Activated T-cell treated with anti-CD3 and anti-CD28 coated beads for 1 hour (primary cell): ENCODE results near the gene DNTT.

ENCODE experiments used
- DNase-seq: peaks from one replicate; pipeline ENCODE4 v3.0.0-alpha.2; 2020; ENCODE audit warnings: low read depth

Gene DNTT

DNA sequence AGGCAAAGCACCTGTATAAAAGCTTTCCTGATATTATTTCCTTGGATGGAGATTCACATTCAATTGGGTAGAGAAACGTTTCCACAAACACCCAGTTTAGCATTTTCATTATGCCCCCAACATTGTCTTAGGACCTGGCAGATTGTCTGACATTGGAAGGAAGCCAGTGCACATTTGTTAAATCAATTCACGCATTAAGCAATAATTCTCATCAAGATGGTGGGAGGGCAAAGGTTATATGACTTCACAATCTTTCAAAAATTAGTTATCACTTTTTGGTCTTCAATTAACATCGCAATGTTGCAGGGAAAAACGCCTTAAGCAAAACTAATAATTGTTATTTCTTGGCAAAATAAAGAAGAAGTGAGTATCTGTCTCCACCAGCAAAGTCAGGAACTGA, 38.2 kb downstream of the DNTT start:
- no peak for DNase-seq

GRCh38 chr10:96344178-96344577, 39.9 kb downstream of the DNTT start:
- DNase-seq: no peak

DNA sequence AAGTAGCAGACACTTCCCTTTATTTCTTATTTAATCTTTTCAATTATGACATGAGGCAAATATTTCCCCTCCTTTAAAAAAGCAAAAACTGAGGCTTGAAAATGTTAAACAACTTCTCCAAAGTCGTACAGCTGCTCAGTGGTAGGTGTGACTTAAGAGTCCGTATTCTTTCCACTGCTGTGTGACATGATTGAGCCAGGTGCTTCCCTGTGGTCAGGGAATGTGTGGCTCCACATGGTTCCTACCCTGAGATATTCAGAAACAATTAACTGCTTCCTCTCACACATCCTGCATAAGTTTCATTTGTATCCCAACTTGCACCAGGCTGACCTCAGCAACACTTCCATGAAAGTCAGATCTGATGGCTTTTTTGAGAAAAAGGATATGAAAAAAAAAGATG, 41.0 kb downstream of the DNTT start:
- no peak for DNase-seq

GRCh38 chr10:96346295-96346694, 42.1 kb downstream of the DNTT start:
- no peak for DNase-seq

DNA sequence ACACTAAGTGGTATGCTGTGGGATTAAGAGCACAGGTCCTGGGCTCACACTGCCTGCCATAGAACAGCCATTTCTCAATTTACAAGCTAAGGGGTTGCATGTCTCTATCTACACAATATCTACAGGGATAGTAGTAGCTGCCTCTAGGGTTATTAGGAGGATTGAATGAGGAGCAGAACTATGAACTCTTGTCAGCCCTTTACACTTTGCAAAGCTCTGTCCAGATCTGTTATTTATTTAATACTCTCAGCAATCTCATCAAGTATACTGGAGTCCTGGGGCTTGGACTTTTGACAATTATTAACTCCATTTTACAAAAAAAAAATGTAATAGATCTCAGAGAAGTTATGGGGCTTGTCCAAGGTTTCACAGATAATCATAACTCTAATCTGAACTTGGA, 47.8 kb downstream of the DNTT start:
- no peak for DNase-seq

GRCh38 chr10:96352582-96352981, 48.3 kb downstream of the DNTT start:
- DNase-seq: no peak

DNA sequence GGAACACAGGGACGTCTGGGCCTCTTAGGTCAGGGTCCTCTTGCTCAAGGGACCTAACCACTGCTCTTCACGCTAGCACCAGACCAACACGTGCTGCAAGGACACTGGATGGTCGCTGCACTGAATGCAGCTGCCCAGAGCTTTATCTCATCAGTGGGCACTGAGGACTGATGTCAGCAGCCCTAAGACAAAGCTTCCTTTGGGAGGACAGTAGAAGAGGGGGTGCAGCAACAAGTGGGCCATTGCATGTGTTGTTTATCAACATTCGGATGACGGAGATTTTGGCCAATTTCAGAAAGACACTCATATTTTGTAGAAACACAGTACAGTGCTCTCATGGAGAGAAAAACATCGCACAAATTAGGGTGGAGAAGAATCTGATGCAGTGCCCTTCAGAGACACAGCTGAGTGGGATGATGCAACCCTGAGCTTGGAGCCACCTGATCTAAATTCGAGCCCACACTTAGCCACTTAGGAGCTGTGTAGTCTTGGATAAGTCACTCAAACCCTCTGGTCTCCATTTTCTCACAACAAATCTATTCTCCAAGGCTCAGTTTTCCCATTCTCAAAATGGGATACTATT, 52.9 kb downstream of the DNTT start:
- DNase-seq: no peak

DNA sequence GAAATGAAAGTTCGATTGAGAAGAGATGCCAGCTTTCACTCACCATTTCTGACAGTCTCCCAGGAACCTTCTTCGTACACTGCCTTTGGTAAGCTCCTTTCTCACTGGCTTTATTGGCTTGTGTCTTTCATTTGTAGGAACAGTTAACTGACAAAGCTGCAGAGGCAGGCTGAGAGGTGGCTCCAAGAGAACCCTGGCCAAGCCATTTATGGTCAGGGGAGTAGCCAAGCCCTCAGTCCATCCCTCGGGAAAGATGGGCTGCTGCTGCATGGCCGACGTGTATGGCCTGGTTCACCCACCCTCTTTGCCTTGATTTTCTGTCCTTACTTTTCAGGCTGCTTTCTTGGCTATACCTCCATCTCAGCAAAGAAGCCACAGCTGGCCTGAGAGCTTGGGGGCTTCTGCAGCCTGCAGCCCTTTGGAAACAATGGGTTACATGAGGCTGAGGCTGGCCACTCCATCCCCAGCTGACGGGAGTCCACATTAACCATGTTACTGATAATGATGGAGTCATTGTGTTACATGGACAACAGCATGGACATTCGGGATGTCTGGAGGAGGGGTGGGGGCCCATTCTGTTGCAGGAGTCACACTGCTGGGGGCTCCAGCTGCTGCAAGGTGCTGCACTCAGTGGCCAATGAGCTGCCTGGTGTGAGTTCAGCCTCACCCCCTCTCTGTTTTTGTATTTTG, 54.8 kb downstream of the DNTT start, which contains the start of gene OPALIN:
TSS of gene OPALIN (minus strand) at position 152 of the 690 bp plus-strand sequence. CDS start at position 46, 106 bp downstream.
- no peak for DNase-seq

- no peak for DNase-seq
Measured at GRCh38 chr10:96359616-96360015, 55.4 kb downstream of the DNTT start.

DNA sequence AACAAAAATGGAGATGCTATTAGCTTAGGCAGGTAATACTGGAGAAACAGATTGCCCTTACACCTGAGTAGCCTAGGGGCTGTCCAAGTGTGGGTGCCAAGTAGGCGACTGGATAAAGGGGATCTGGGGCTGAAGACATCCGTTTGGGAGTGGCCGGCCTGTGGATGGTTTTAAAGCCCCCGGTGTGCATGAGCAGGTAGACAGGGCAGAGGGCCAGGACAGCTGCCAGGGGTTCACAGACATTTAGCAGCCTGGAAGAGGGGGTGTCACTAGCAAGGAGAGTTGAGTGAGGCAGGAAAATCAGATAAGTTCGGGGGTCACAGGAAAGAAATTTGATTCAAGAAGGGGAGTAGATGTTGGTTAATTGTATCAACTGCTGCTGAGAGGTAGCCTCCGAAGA, 56.1 kb downstream of the DNTT start:
- DNase-seq: no peak

- DNase-seq: no peak
Measured at GRCh38 chr10:96360766-96361165, 56.5 kb downstream of the DNTT start.

GRCh38 chr10:96365571-96365970, 61.3 kb downstream of the DNTT start:
- no peak for DNase-seq

DNA sequence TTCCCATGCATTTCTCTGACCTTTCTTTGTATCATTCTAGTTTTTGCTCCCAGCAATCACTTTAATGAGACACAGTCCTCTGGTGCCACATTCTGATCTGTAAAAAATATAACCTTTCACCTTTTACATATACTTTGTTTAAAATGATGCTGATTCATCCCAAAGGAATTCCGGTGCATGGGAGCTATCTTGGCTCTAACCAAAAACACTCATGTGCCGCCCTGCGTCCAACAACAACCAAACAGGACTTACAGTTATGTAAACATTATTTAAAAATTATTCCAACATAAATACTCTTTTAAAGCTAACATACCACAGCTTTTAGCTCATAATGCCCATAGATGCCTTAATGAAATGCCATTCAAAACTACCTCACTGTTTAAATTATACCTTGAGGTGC, 62.3 kb downstream of the DNTT start:
- no peak for DNase-seq

- DNase-seq: no peak
Measured at GRCh38 chr10:96367470-96367869, 63.2 kb downstream of the DNTT start.

DNA sequence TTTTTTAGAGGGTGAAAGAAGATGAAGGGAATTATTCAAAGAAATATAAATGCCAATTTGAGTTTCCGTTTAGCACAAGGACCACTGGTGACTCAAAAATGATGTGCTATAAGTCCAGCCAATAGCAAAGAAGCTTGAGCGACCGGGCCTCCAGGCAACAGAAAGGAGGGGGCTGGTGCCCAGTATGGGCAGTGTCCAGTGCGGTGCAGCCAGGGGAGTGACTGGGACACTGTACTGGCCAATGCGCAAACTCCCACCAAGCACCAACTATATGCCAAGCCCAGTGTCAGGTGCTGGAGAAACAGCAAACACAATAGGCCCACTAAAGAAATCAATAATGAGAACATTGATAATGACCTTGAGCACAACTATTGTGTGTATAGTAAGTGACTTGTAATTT, 64.7 kb downstream of the DNTT start:
- DNase-seq: no peak

- no peak for DNase-seq
Measured at GRCh38 chr10:96369890-96370583, 65.8 kb downstream of the DNTT start.

DNA sequence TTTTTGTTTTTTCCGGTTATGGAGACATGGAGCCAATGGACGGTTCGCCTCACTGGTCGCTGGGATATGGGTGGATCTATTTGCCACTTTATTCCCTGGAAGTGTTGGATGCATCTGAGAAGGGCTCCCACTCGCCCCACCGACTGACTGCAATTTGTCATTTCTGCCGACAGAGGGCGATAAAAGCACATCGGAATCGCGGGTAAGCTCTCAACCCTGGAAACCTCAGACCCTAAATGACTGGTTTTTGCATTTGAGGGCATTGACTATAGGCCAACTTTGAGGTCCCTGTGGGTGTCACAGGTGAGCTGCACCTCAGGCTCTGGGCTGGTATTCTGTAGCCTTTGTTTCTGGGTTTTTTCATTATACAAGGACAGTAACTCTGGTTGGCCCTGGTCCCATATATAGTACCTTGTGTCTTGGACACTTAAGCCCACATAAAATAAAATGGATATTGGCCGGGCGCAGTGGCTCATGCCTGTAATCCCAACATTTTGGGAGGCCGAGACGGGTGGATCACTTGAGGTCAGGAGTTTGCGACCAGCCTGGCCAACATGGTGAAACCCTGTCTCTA, 66.4 kb downstream of the DNTT start:
- peak; percentile 25 for DNase-seq

DNA sequence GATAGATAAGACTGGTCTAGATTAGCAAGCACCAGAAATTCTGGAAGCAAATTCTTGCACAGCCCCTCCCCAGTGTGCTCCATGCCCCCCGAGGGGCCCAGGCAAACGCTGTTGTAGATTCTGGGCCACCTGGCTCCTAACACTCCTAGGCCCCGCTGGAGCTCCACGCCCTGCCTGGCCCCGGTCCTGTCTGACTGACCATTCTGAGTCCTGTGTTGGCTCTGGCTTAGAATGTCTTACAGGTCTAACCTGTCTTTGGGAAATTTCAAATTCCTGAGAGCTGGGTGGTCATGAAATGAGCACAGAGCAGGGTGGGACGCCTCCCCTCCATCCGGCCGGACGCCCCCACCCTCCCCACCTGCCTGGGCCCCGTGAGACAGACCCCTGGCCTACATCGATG, 67.1 kb downstream of the DNTT start:
- DNase-seq: no peak

DNA sequence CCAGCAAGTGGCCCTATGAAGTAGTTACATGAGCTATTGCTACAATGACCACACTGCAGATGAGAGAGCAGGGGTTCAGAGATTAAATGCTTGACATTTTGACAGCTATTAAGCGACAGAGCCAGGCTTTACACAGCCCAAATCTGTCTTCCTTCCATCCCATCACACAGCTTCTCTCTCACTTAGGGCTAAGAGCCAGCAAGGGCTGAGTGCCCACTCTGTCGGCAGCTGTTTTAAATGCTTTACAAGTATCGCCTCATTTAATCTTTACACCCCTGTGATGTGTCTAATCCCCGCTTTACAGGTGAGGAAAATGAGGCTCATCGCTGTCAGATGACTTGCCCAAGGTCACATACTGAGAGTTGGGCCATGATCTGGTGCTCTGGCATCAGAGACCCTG, 69.8 kb downstream of the DNTT start:
- no peak for DNase-seq

DNA sequence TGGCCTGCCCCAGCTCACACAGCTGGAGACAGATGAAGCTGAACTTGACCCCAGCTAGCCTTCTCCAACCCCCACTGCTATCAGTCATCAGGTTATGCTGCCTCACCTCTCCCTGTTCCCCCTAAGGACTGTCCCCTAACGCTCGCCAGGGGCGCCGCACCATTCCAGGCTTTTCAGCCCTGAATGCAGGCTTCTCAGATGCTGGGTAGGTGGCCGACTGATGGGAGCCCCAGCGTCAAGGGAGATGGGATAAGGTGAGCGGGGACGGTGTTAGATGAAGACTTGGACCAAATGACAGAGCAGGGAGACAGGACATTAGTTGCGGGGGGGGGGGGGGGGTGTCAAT, 70.4 kb downstream of the DNTT start:
- DNase-seq: no peak

- peak; percentile 51 for DNase-seq
Measured at GRCh38 chr10:96374985-96375830, 71.0 kb downstream of the DNTT start.

DNA sequence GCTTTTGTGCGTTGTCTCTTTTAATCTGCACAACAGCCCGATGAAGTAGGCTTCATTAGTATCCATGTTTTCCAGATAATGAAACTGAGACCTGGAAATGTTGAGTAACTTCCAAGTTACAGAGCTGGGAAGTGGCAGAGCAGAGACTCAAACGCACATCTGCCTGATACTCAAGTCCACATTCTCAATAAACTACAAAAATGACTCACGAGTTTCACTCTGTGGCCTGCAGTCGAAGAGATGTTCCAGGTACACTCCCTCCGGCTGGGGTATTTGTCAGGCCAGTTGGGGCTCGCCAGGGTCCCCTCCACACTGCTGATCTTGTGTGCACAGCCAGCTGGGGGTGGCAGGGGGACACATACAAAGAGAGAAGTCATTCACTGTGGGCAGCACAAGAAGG, 72.2 kb downstream of the DNTT start:
- DNase-seq: no peak
